HEK293 (cell line): ENCODE measurements around the gene GAS7.

ENCODE experiments used
- CTCF ChIA-PET: fragments of 350-600 bp; formaldehyde crosslinking; extraction: SDS; loops from one replicate; lab custom pipeline; 2021; ENCODE audit warnings: antibody characterized with exemption; lab: Yijun Ruan, JAX
- POLR2A ChIA-PET: fragments of 300-600 bp; formaldehyde crosslinking; extraction: SDS; loops from one replicate; lab custom pipeline; 2020; ENCODE audit warnings: antibody characterized with exemption, inconsistent platforms; lab: Yijun Ruan, JAX
- H3K27ac ChIP-seq: fragments of 200-500 bp; sonication (Bioruptor generic); 2 replicates; pipeline ENCODE4 v1.5.1; 2014; ENCODE audit warnings: low read depth, low read length, control low read depth, inconsistent platforms; ENCODE audit errors: extremely low read depth
- H3K36me3 ChIP-seq, 2 experiments: fragments of 200-500 bp in 1 of 2; sonication (Bioruptor generic) in 1 of 2; 1 replicate in 1 of 2; 2 replicates in 1 of 2; pipeline ENCODE4 v1.5.1; 2014 to 2017; ENCODE audit warnings: inconsistent platforms in 2 of 2, low read length in 2 of 2; ENCODE audit not compliant: control insufficient read depth in 2 of 2, insufficient read depth in 1 of 2
- H3K4me1 ChIP-seq: fragments of 200-500 bp; sonication (Bioruptor generic); 2 replicates; pipeline ENCODE4 v1.5.1; 2014; ENCODE audit warnings: mild to moderate bottlenecking, low read length, inconsistent platforms; ENCODE audit not compliant: control insufficient read depth, insufficient read depth
- H3K4me3 ChIP-seq: 2 replicates; pipeline ENCODE4 v1.5.1; 2011; ENCODE audit warnings: low read depth, mild to moderate bottlenecking, control low read depth, low read length, moderate library complexity
- H3K9me3 ChIP-seq: fragments of 200-500 bp; sonication (Bioruptor generic); 2 replicates; pipeline ENCODE4 v1.5.1; 2014; ENCODE audit warnings: low read depth, low read length, inconsistent platforms; ENCODE audit not compliant: control insufficient read depth, insufficient read depth
- BCL11B ChIP-seq: fragments of 450-650 bp; formaldehyde crosslinking; IDR thresholded peaks from 2 replicates; pipeline ENCODE4 v1.5.1; 2016; ENCODE audit warnings: low read depth, missing biosample characterization, missing genetic modification characterization
- HIC1 ChIP-seq: fragments of 450-650 bp; formaldehyde crosslinking; IDR thresholded peaks from 2 replicates; pipeline ENCODE4 v1.5.1; 2016; ENCODE audit warnings: missing biosample characterization, missing genetic modification characterization
- SCRT1 ChIP-seq: fragments of 450-650 bp; formaldehyde crosslinking; IDR thresholded peaks from 2 replicates; pipeline ENCODE4 v1.5.1; 2016; ENCODE audit warnings: missing biosample characterization, missing genetic modification characterization, borderline replicate concordance
- SCRT2 ChIP-seq: fragments of 450-650 bp; formaldehyde crosslinking; IDR thresholded peaks from 2 replicates; pipeline ENCODE4 v1.5.1; 2016; ENCODE audit warnings: missing biosample characterization, missing genetic modification characterization
- ZFHX2 ChIP-seq: fragments of 450-650 bp; formaldehyde crosslinking; conservative IDR thresholded peaks from 2 replicates; pipeline ENCODE4 v1.5.1; 2016; ENCODE audit warnings: missing biosample characterization, missing genetic modification characterization
- ZNF114 ChIP-seq: fragments of 450-650 bp; formaldehyde crosslinking; IDR thresholded peaks from 2 replicates; pipeline ENCODE4 v1.5.0; 2017; ENCODE audit warnings: missing biosample characterization, missing genetic modification characterization
- ZNF132 ChIP-seq: fragments of 450-650 bp; formaldehyde crosslinking; IDR thresholded peaks from 2 replicates; pipeline ENCODE4 v1.5.1; 2017; ENCODE audit warnings: missing biosample characterization, missing genetic modification characterization, borderline replicate concordance
- ZNF155 ChIP-seq: fragments of 450-650 bp; formaldehyde crosslinking; IDR thresholded peaks from 2 replicates; pipeline ENCODE4 v1.5.1; 2016; ENCODE audit warnings: missing biosample characterization, missing genetic modification characterization
- ZNF214 ChIP-seq: fragments of 450-650 bp; formaldehyde crosslinking; IDR thresholded peaks from 2 replicates; pipeline ENCODE4 v1.5.1; 2017; ENCODE audit warnings: missing biosample characterization, mild to moderate bottlenecking, missing genetic modification characterization, borderline replicate concordance
- ZNF274 ChIP-seq, 2 experiments: fragments of 200-500 bp in 1 of 2; fragments of 450-650 bp in 1 of 2; sonication (Bioruptor generic) in 1 of 2; formaldehyde crosslinking in 1 of 2; IDR thresholded peaks; 2 replicates each; pipeline versions ENCODE4 v1.5.1 to v1.6.1; 2014 to 2016; ENCODE audit warnings: borderline replicate concordance in 1 of 2, inconsistent platforms in 1 of 2, low read length in 1 of 2, missing biosample characterization in 1 of 2, missing genetic modification characterization in 1 of 2
- ZNF530 ChIP-seq: fragments of 450-650 bp; formaldehyde crosslinking; IDR thresholded peaks from 2 replicates; pipeline ENCODE4 v1.5.1; 2016; ENCODE audit warnings: low read depth, missing biosample characterization, missing genetic modification characterization
- ZNF544 ChIP-seq: fragments of 450-650 bp; formaldehyde crosslinking; IDR thresholded peaks from 2 replicates; pipeline ENCODE4 v1.5.0; 2017; ENCODE audit warnings: missing biosample characterization, missing genetic modification characterization
- ZNF600 ChIP-seq: fragments of 450-650 bp; formaldehyde crosslinking; IDR thresholded peaks from 2 replicates; pipeline ENCODE4 v1.5.1; 2016; ENCODE audit warnings: missing biosample characterization, missing genetic modification characterization
- ZNF621 ChIP-seq: fragments of 450-650 bp; formaldehyde crosslinking; IDR thresholded peaks from 2 replicates; pipeline ENCODE4 v1.5.1; 2017; ENCODE audit warnings: missing biosample characterization, missing genetic modification characterization
- ZNF654 ChIP-seq: fragments of 450-650 bp; formaldehyde crosslinking; IDR thresholded peaks from 2 replicates; pipeline ENCODE4 v1.5.1; 2016; ENCODE audit warnings: low read depth, missing biosample characterization, missing genetic modification characterization
- ZNF660 ChIP-seq: fragments of 450-650 bp; IDR thresholded peaks from 2 replicates; pipeline ENCODE4 v1.5.1; 2018; ENCODE audit warnings: missing biosample characterization, mild to moderate bottlenecking, missing genetic modification characterization
- ZNF707 ChIP-seq: fragments of 450-650 bp; formaldehyde crosslinking; IDR thresholded peaks from 2 replicates; pipeline ENCODE4 v1.5.1; 2016; ENCODE audit warnings: missing biosample characterization, missing genetic modification characterization
- ZSCAN23 ChIP-seq: fragments of 450-650 bp; formaldehyde crosslinking; IDR thresholded peaks from 2 replicates; pipeline ENCODE4 v1.5.1; 2016; ENCODE audit warnings: missing biosample characterization, missing genetic modification characterization
- TF ChIP-seq, protein P1 (sequence below): fragments of 450-650 bp; formaldehyde crosslinking; IDR thresholded peaks from 2 replicates; pipeline ENCODE4 v1.5.1; 2016; ENCODE audit warnings: missing biosample characterization, missing genetic modification characterization

The GAS7 gene

DNA sequence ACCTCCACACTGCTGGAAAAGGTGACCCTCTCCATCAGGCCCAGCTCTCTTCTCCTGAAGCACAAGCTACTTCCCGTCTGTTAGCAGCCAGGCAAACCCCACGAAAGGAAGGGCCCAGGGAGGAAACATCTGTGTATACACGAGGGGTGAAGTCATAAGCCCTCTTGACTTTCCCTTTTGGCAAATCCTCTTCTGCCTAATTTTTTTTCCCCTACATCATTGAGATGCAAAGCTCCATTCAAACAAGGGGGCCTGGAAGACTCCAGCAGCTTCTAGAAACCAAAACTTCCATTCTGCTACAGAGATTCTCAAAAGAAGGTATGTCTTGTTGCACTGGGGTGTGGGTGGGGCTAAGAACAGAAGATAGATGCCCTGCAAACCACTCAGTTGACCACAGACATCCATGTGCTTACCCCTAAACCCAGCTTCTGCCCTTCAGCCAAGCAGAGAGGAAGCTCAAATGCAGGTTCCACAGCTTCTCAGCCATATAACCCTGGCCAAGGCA, 147.8 kb downstream of the GAS7 start:
- Histone ChIP-seq H3K9me3 (no peaks in the 10 kb centered on the region), H3K4me1 (peaks cover 14% of the 10 kb centered on the region), H3K27ac (no peak overlapping the region), H3K4me3 (no peak overlapping the region), H3K36me3 (no peaks in the 10 kb centered on the region)
- POLR2A ChIA-PET = no interaction called here
- TF ChIP-seq, protein P1, sequence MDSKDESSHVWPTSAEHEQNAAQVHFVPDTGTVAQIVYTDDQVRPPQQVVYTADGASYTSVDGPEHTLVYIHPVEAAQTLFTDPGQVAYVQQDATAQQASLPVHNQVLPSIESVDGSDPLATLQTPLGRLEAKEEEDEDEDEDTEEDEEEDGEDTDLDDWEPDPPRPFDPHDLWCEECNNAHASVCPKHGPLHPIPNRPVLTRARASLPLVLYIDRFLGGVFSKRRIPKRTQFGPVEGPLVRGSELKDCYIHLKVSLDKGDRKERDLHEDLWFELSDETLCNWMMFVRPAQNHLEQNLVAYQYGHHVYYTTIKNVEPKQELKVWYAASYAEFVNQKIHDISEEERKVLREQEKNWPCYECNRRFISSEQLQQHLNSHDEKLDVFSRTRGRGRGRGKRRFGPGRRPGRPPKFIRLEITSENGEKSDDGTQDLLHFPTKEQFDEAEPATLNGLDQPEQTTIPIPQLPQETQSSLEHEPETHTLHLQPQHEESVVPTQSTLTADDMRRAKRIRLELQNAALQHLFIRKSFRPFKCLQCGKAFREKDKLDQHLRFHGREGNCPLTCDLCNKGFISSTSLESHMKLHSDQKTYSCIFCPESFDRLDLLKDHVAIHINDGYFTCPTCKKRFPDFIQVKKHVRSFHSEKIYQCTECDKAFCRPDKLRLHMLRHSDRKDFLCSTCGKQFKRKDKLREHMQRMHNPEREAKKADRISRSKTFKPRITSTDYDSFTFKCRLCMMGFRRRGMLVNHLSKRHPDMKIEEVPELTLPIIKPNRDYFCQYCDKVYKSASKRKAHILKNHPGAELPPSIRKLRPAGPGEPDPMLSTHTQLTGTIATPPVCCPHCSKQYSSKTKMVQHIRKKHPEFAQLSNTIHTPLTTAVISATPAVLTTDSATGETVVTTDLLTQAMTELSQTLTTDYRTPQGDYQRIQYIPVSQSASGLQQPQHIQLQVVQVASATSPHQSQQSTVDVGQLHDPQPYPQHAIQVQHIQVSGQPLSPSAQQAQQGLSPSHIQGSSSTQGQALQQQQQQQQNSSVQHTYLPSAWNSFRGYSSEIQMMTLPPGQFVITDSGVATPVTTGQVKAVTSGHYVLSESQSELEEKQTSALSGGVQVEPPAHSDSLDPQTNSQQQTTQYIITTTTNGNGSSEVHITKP (tag by site-specific recombination) = peak; percentile 32
- no peak for TF ChIP-seq ZFHX2 (tag by site-specific recombination)
- CTCF ChIA-PET = interaction anchor here (1.1 kb wide), 1 partner anchor 69 kb away, joined by 3 read pairs; no protein-coding TSS in a partner anchor

DNA sequence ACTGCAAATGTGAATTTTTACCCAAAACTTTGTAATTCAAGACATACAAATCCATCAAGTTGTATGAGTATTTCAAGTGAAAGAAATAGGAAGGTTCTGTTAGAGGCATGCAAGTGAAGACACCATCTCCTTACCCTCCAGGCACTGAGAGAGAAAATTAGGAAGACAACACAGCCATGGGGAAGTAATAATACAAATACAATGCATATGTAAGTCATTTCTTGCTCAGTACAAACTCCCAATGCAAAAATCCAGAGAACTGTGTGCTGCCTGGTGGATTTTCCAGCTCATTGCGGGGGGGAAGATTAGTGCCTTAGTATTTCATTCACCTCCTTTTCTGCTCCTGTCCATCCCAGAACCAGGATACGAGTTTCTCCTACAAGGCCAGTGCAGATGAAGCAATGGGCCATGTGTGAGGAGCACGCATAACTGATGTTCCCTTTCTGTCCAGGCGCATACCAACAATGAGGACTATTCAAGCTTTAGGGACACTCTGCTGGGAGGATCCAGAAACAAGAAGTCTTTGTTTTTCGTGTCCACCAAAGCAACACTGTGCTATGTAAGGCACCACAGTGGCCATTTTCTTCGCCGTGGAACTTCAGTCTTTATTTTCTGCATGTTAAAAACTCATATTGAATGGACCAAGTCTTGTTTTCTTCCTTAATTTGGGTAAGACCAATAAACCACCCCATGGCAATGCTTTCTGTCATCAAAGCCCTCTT, 149.6 kb downstream of the GAS7 start:
- no peak for TF ChIP-seq HIC1 (tag by site-specific recombination)
- no peak for TF ChIP-seq ZNF155 (tag by site-specific recombination)
- no peak for TF ChIP-seq ZNF132 (tag by site-specific recombination)
- no peak for TF ChIP-seq SCRT2 (tag by site-specific recombination)
- TF ChIP-seq ZNF114 = no peak
- TF ChIP-seq ZNF274 (IDR thresholded peaks at IDR 0.05; ENCODE audit: low read length) = no peak
- TF ChIP-seq ZNF274 (tag by site-specific recombination; IDR thresholded peaks at IDR 0.05; ENCODE audit: borderline replicate concordance) = no peak
- no peak for TF ChIP-seq ZNF214 (tag by site-specific recombination)
- no peak for TF ChIP-seq ZNF600 (tag by site-specific recombination)
- TF ChIP-seq ZNF530 (tag by site-specific recombination) = no peak
- no peak for TF ChIP-seq ZNF654 (tag by site-specific recombination)
- TF ChIP-seq BCL11B (tag by site-specific recombination) = no peak
- TF ChIP-seq ZNF621 (tag by site-specific recombination) = no peak
- no peak for TF ChIP-seq ZNF660 (tag by site-specific recombination)
- TF ChIP-seq ZSCAN23 (tag by site-specific recombination) = no peak
- TF ChIP-seq SCRT1 (tag by site-specific recombination) = no peak
- TF ChIP-seq ZNF707 = no peak
- no peak for TF ChIP-seq ZNF544 (tag by site-specific recombination)
- no peak overlapping the region for H3K27ac ChIP-seq
- H3K36me3 ChIP-seq = no peaks in the 10 kb centered on the region
- H3K9me3 ChIP-seq = no peaks in the 10 kb centered on the region
- H3K4me3 ChIP-seq = no peak overlapping the region
- CTCF ChIA-PET = interaction anchor here (1.2 to 1.8 kb wide), 2 partner anchors 11 to 178 kb away, joined by 5 to 6 read pairs; no protein-coding TSS in a partner anchor
- POLR2A ChIA-PET = interaction anchor here (0.7 kb wide), 1 partner anchor 80 kb away, joined by 3 read pairs; no protein-coding TSS in a partner anchor
- peaks cover 14% of the 10 kb centered on the region for H3K4me1 ChIP-seq
